ENCODE results near the gene INPP5A. TPM values are rescaled to one million over a fixed set of nuclear protein-coding genes. Genes with fewer than 3 reads are reported as not detected.

Gene INPP5A
- total RNA-seq, 6 donors from 2014 or later = 28.6 to 81.7 (median 44.8) TPM

DNA sequence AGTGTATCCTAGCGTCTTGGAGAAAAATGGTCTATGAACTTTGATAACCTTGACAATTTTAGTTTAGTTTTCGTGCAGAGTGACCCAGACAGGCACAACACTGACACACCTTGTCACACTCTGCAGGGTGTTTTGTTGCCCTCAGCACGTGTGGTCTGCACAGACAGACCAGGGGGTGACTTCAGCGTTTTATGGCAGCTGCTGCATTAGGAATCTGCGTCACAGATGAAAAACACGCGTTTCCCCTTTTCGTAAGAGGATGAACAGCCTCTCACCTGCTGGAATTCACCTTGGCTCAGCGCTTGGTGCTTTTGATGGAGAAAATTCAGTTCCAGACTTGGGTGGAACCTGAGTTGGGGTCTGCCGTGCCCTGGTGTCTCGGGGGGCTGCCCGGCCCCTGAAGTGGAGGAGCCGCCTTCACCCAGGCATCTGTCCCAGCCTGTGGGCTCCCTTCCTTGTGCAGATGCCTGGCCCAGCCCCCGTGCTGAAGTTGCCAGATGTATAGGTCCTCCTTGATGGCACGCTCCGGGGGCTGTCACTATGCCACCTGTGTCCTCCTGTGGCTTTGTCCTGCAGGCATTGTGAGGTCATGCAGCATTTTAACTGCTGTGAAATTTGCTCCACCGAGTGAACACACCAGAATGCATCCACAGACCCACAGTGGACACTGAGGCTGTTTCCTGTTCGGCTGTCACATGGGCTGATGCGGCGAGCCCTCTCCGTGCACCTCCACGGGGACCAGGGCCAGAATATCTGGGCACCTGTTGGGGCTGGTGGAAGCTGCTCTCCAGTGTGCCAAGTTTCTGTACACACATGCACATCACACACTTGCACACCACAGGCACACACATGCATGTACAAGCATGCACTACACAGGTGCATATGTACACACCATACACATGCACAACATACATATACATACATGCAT is 18.3 kb downstream of the INPP5A start:
- peak in 1 of 2 donors; percentile 56 for DNase-seq

DNA sequence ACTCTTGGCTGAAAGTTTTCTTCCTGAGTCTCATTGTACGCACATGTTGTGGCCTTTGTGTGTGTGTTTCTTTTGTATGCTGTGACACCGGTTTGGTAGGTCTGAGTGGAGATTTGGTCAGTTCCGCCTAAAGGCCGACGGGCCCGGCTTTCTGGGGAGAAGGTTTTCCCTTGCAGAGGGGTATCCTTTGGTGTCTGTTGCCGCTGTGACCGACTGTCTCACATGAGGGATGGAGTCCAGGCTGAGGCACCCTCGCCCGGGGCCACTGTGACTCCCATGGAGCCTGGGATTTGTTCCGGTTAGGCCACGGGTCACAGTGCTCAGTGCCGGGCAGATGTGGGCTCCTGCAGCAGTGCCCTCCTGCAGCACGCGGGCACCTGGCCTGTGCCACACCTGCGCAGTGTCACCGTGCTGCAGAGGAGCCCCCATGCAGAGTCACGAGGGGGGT is 19.4 kb downstream of the INPP5A start:
- Histone ChIP-seq H3K27me3 (no peaks in the 10 kb centered on the region), H3K4me3 (no peak overlapping the region), H3K9me3 (no peaks in the 10 kb centered on the region), H3K36me3 (no peaks in the 10 kb centered on the region), H3K27ac (no peak overlapping the region), H3K4me1 (peaks cover 16 to 50% (median 29%) of the 10 kb centered on the region in 4 donors)
- DNase-seq (no peak), ATAC-seq (ENCODE audit: low FRiP score in 2 of 2) (no peak)
- WGBS, 2 donors = 78 to 87% methylated on average over 8 to 18 of the region's 18 CpGs
- TF ChIP-seq POLR2A (IDR thresholded peaks at IDR 0.05) (no peak), POLR2AphosphoS5 (IDR thresholded peaks at IDR 0.05) (no peak), EP300 (IDR thresholded peaks at IDR 0.05) (no peak)
- TF ChIP-seq, protein P1, sequence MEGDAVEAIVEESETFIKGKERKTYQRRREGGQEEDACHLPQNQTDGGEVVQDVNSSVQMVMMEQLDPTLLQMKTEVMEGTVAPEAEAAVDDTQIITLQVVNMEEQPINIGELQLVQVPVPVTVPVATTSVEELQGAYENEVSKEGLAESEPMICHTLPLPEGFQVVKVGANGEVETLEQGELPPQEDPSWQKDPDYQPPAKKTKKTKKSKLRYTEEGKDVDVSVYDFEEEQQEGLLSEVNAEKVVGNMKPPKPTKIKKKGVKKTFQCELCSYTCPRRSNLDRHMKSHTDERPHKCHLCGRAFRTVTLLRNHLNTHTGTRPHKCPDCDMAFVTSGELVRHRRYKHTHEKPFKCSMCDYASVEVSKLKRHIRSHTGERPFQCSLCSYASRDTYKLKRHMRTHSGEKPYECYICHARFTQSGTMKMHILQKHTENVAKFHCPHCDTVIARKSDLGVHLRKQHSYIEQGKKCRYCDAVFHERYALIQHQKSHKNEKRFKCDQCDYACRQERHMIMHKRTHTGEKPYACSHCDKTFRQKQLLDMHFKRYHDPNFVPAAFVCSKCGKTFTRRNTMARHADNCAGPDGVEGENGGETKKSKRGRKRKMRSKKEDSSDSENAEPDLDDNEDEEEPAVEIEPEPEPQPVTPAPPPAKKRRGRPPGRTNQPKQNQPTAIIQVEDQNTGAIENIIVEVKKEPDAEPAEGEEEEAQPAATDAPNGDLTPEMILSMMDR (IDR thresholded peaks at IDR 0.05) = no peak

More for the DNA sequence above, 18.3 kb downstream of the INPP5A start:
- peak overlapping the region in 2 of 4 donors; percentile 46 to 75 for H3K27ac ChIP-seq
- H3K27me3 ChIP-seq = no peaks in the 10 kb centered on the region
- no peaks in the 10 kb centered on the region for H3K36me3 ChIP-seq
- 76 to 87% methylated on average over 17 to 21 of the region's 22 CpGs for WGBS, 2 donors
- no peak for TF ChIP-seq EP300 (IDR thresholded peaks at IDR 0.05)
- no peak for TF ChIP-seq POLR2A (IDR thresholded peaks at IDR 0.05)
- no peak for TF ChIP-seq POLR2AphosphoS5 (IDR thresholded peaks at IDR 0.05)
- TF ChIP-seq, protein P1 (IDR thresholded peaks at IDR 0.05) = no peak
- H3K4me3 ChIP-seq = no peak overlapping the region
- peaks cover 25 to 59% (median 39%) of the 10 kb centered on the region in 4 donors for H3K4me1 ChIP-seq
- ATAC-seq (ENCODE audit: low FRiP score in 2 of 2) = no peak
- H3K9me3 ChIP-seq = no peaks in the 10 kb centered on the region

DNA sequence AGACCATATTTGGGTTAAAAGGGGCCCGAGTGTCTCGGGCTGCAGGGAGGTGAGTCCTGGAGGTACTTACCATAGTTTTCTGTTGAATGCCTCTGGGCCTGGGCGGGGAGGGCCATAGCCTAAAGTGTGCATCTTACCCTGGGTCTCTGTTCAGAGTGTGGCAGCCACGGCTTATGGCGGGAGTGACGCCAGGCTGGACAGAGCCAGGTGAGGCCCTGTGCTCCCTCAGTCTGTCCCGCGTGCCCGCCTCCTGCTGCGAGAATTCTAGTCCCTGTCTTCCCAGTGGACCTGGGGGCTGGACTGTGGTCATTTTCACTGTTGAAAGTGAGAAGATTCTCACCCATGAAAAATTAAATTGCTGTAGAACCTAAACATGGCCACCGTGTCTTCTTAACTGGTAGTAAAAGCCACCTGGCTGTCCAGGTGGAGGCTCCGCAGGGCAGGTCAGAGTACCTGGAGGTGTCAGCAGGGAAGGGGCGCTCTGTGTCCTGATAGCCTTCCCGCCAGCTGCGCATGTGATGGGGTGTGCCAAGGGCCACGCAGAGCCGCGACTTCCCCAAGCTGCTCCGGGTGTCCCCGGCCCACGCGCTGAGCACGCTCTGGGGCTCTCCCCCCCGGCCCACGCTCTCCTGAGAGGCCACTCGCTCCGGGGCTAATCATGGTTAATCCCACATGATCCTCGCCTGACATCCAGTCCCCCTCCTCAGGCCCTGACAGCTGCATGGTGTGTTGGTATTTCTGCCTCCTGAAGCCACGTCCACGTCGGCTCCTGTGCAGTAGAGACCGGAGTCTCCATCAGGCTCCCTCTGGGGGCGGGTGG is 20.3 kb downstream of the INPP5A start:
- no peaks in the 10 kb centered on the region for H3K27me3 ChIP-seq
- DNase-seq (peak in 1 of 2 donors; percentile 66), ATAC-seq (ENCODE audit: low FRiP score in 2 of 2) (no peak)
- H3K4me1 ChIP-seq = peaks cover 16 to 53% (median 29%) of the 10 kb centered on the region in 4 donors
- WGBS, 2 donors = 88 to 90% methylated on average over 30 to 33 of the region's 33 CpGs
- no peaks in the 10 kb centered on the region for H3K9me3 ChIP-seq
- TF ChIP-seq EP300 (IDR thresholded peaks at IDR 0.05) = no peak
- TF ChIP-seq, protein P1 (IDR thresholded peaks at IDR 0.05) = no peak
- no peak for TF ChIP-seq POLR2AphosphoS5 (IDR thresholded peaks at IDR 0.05)
- TF ChIP-seq POLR2A (IDR thresholded peaks at IDR 0.05) = no peak
- no peak overlapping the region for H3K27ac ChIP-seq
- H3K4me3 ChIP-seq = no peak overlapping the region
- no peaks in the 10 kb centered on the region for H3K36me3 ChIP-seq

DNA sequence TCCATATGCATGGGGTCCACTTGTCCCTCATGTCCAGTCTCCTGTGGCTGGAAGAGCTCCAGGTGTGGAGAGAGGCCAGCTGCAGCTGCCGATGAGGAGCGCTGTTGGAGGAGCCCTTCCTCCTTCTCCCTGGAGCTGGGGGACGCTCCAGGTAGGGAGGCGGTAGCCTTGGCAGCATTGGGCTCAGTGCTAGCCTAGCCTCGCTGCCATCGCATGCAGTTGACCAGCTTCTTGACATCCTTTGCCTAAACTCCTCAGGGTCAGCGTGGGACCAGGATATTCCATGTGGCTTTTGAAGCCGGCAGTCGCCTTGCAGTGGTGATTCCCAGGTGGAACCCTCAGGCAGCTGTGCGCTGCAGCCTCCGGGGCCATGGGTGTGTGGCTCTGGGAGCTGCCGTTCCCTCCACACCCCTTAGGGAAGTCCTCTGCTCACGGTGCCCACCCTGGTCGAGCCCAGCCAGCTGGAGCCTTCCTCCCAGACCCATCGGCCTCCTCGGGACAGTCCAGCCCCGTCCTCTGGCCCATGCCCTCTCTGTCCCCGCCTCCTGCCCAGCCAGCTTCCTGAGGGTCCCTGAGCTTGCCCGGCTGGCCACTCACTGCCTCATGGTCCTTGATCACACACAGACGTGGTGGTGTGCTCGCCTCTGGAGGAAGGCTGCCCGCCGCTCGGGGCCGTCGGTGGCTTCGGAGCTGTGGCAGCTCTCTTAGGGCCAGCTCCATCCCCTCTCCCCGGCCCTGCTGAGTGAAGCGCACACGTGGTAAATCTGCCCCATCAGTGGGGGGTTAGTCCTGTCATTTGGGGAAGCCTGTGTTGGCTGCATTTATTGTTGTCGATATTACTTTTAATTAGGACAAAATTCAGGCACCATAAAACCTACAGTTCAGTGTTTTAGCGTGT is 21.2 kb downstream of the INPP5A start:
- ATAC-seq (ENCODE audit: low FRiP score in 2 of 2) (no peak), DNase-seq (peak in 1 of 2 donors; percentile 66)
- peaks cover 16 to 54% (median 29%) of the 10 kb centered on the region in 4 donors for H3K4me1 ChIP-seq
- 93 to 94% methylated on average over 14 to 21 of the region's 32 CpGs for WGBS, 2 donors
- H3K27ac ChIP-seq = no peak overlapping the region
- H3K36me3 ChIP-seq = no peaks in the 10 kb centered on the region
- no peaks in the 10 kb centered on the region for H3K9me3 ChIP-seq
- TF ChIP-seq EP300 (IDR thresholded peaks at IDR 0.05) (no peak), POLR2A (IDR thresholded peaks at IDR 0.05) (no peak)
- no peak overlapping the region for H3K4me3 ChIP-seq
- no peaks in the 10 kb centered on the region for H3K27me3 ChIP-seq

Data from upper lobe of left lung (tissue), 6 donors.